WTC11 (cell line): ENCODE results near the gene AGAP5. TPM values are rescaled to one million over a fixed set of nuclear protein-coding genes. Genes with fewer than 3 reads are reported as not detected.

Source experiments
- ATAC-seq: fragments of 200-7000 bp; cut with Tn5 transposase; 2 replicates; pipeline ENCODE4 v1.10.0; 2021; ENCODE audit warnings: mild to moderate bottlenecking, moderate library complexity
- CTCF ChIA-PET: fragments of 300-600 bp; sonication (Branson Sonifier 250); formaldehyde crosslinking; loops from one replicate; lab custom pipeline; 2021; ENCODE audit warnings: antibody characterized with exemption; lab: Charles Lee
- POLR2A ChIA-PET: fragments of 350-600 bp; sonication (Branson Sonifier 250); formaldehyde crosslinking; loops from one replicate; lab custom pipeline; 2021; ENCODE audit warnings: antibody characterized with exemption; lab: Charles Lee
- DNase-seq: peaks from one replicate; pipeline ENCODE4 v3.0.0; 2021; ENCODE audit warnings: low spot score
- H3K27ac Mint-ChIP-seq: 2 replicates; pipeline ENCODE4 v1.8.0; 2021; ENCODE audit warnings: mixed read lengths
- H3K27me3 Mint-ChIP-seq: 2 replicates; pipeline ENCODE4 v1.8.0; 2021; ENCODE audit warnings: low read depth, mild to moderate bottlenecking, moderate library complexity, mixed read lengths
- H3K36me3 Mint-ChIP-seq: 2 replicates; pipeline ENCODE4 v1.8.0; 2021; ENCODE audit warnings: mixed read lengths
- H3K4me1 Mint-ChIP-seq: 2 replicates; pipeline ENCODE4 v1.8.0; 2022; ENCODE audit warnings: mixed read lengths
- H3K4me3 Mint-ChIP-seq: 2 replicates; pipeline ENCODE4 v1.8.0; 2021; ENCODE audit warnings: mild to moderate bottlenecking, moderate library complexity, mixed read lengths
- H3K9me3 Mint-ChIP-seq: 2 replicates; pipeline ENCODE4 v1.8.0; 2021; ENCODE audit warnings: mixed read lengths
- ATF3 ChIP-seq: sonication (generic); formaldehyde crosslinking; conservative IDR thresholded peaks from 2 replicates; pipeline ENCODE4 v1.8.1; 2022; ENCODE audit warnings: mild to moderate bottlenecking, missing genetic modification reagents
- EMX1 ChIP-seq: fragments of 250-450 bp; sonication (Bioruptor Pico); IDR thresholded peaks from 2 replicates; pipeline ENCODE4 v1.8.0; 2021; ENCODE audit warnings: mild to moderate bottlenecking
- ETV6 ChIP-seq: sonication (generic); formaldehyde crosslinking; IDR thresholded peaks from 2 replicates; pipeline ENCODE4 v1.8.1; 2022; ENCODE audit warnings: mild to moderate bottlenecking, missing genetic modification reagents
- FOXK1 ChIP-seq: sonication (generic); formaldehyde crosslinking; IDR thresholded peaks from 2 replicates; pipeline ENCODE4 v1.8.0; 2022; ENCODE audit warnings: mild to moderate bottlenecking, moderate library complexity, missing genetic modification reagents
- FOXP4 ChIP-seq: sonication (generic); formaldehyde crosslinking; IDR thresholded peaks from 2 replicates; pipeline ENCODE4 v1.8.0; 2022; ENCODE audit warnings: mild to moderate bottlenecking, missing genetic modification reagents
- GRHL2 ChIP-seq: fragments of 250-450 bp; sonication (Bioruptor Pico); IDR thresholded peaks from 2 replicates; pipeline ENCODE4 v1.8.0; 2022; ENCODE audit warnings: mild to moderate bottlenecking, moderate library complexity; ENCODE audit not compliant: insufficient replicate concordance, severe bottlenecking
- JAZF1 ChIP-seq: fragments of 250-450 bp; sonication (Bioruptor Pico); IDR thresholded peaks from 2 replicates; pipeline ENCODE4 v1.9.0; 2021; ENCODE audit warnings: moderate library complexity, mild to moderate bottlenecking, inconsistent platforms
- KAT7 ChIP-seq: sonication (generic); formaldehyde crosslinking; IDR thresholded peaks from 2 replicates; pipeline ENCODE4 v1.8.1; 2023; ENCODE audit warnings: missing genetic modification reagents, mild to moderate bottlenecking, borderline replicate concordance
- NFYB ChIP-seq: sonication (generic); formaldehyde crosslinking; conservative IDR thresholded peaks from 2 replicates; pipeline ENCODE4 v1.8.0; 2022; ENCODE audit warnings: low read depth, missing genetic modification reagents
- NR3C1 ChIP-seq: sonication (generic); formaldehyde crosslinking; conservative IDR thresholded peaks from 2 replicates; pipeline ENCODE4 v1.8.1; 2023; ENCODE audit warnings: low read depth, mild to moderate bottlenecking, missing genetic modification reagents
- PRDM15 ChIP-seq: sonication (generic); formaldehyde crosslinking; IDR thresholded peaks from 2 replicates; pipeline ENCODE4 v1.8.0; 2022; ENCODE audit warnings: missing genetic modification reagents
- PREB ChIP-seq: sonication (generic); formaldehyde crosslinking; IDR thresholded peaks from 2 replicates; pipeline ENCODE4 v1.8.1; 2022; ENCODE audit warnings: mild to moderate bottlenecking, missing genetic modification reagents, moderate library complexity, borderline replicate concordance
- SMAD3 ChIP-seq: sonication (generic); formaldehyde crosslinking; IDR thresholded peaks from 2 replicates; pipeline ENCODE4 v1.8.0; 2022; ENCODE audit warnings: missing genetic modification reagents, mild to moderate bottlenecking, borderline replicate concordance
- TCF7 ChIP-seq: sonication (generic); formaldehyde crosslinking; IDR thresholded peaks from 2 replicates; pipeline ENCODE4 v1.8.0; 2022; ENCODE audit warnings: mild to moderate bottlenecking, low read depth, missing genetic modification reagents, moderate library complexity
- TEAD4 ChIP-seq: sonication (generic); formaldehyde crosslinking; IDR thresholded peaks from 2 replicates; pipeline ENCODE4 v1.8.0; 2022; ENCODE audit warnings: mild to moderate bottlenecking, missing genetic modification reagents
- TP53 ChIP-seq: sonication (generic); formaldehyde crosslinking; IDR thresholded peaks from 2 replicates; pipeline ENCODE4 v1.8.1; 2023; ENCODE audit warnings: mild to moderate bottlenecking, missing genetic modification reagents
- USF1 ChIP-seq: sonication (generic); formaldehyde crosslinking; IDR thresholded peaks from 2 replicates; pipeline ENCODE4 v1.8.0; 2022; ENCODE audit warnings: mild to moderate bottlenecking, missing genetic modification reagents
- USF2 ChIP-seq: sonication (generic); formaldehyde crosslinking; IDR thresholded peaks from 2 replicates; pipeline ENCODE4 v1.8.1; 2023; ENCODE audit warnings: mild to moderate bottlenecking, missing genetic modification reagents, moderate library complexity
- ZMAT4 ChIP-seq: fragments of 250-450 bp; sonication (Bioruptor Pico); IDR thresholded peaks from 2 replicates; pipeline ENCODE4 v1.9.0; 2021; ENCODE audit warnings: mild to moderate bottlenecking
- ZNF219 ChIP-seq: sonication (generic); formaldehyde crosslinking; IDR thresholded peaks from 2 replicates; pipeline ENCODE4 v1.8.0; 2023; ENCODE audit warnings: missing genetic modification reagents, mild to moderate bottlenecking, borderline replicate concordance
- ZNF671 ChIP-seq: fragments of 250-450 bp; sonication (Bioruptor Pico); IDR thresholded peaks from 2 replicates; pipeline ENCODE4 v1.8.0; 2021; ENCODE audit warnings: mild to moderate bottlenecking
- ZSCAN18 ChIP-seq: fragments of 250-450 bp; sonication (Bioruptor Pico); IDR thresholded peaks from 2 replicates; pipeline ENCODE4 v2.1.2; 2022; ENCODE audit warnings: mild to moderate bottlenecking, moderate library complexity
- total RNA-seq: library from RNA; stranded (reverse); gene quantifications from 3 replicates; pipeline ENCODE4 v1.2.3, GENCODE V29; 2021

Gene AGAP5
- total RNA-seq, 1 experiment from 2014 or later = 7.5 TPM

- no peak overlapping the region for H3K27ac Mint-ChIP-seq
- H3K36me3 Mint-ChIP-seq = peaks cover 8% of the 10 kb centered on the region; the same call in 1 of the 2 replicates
These were observed 36.3 kb upstream of the AGAP5 start for GRCh38 chr10:73734028-73734720.

GRCh38 chr10:73732931-73733623 is 35.2 kb upstream of the AGAP5 start:
- CTCF ChIA-PET = interaction anchor here (0.6 to 1.6 kb wide), 5 partner anchors 36 to 224 kb away, joined by 3 to 7 read pairs (median 3); a partner anchor contains a TSS
- H3K27me3 Mint-ChIP-seq = no peaks in the 10 kb centered on the region
- no peak overlapping the region for H3K27ac Mint-ChIP-seq
- peaks cover 8% of the 10 kb centered on the region; the same call in 1 of the 2 replicates for H3K36me3 Mint-ChIP-seq
- no peak overlapping the region for H3K4me3 Mint-ChIP-seq
- H3K9me3 Mint-ChIP-seq = no peaks in the 10 kb centered on the region
- H3K4me1 Mint-ChIP-seq = 0 out of 2 replicates have a peak, but pooled peaks cover 2% of the 10 kb centered on the region
- DNase-seq = peak; percentile 38
- ATAC-seq = peak; percentile 6
- POLR2A ChIA-PET = interaction anchor here (1.6 kb wide), 1 partner anchor 10 kb away, joined by 6 read pairs; no protein-coding TSS in a partner anchor
- TF ChIP-seq USF2 (CRISPR knock-in tag) (no peak), JAZF1 (CRISPR knock-in tag) (no peak), USF1 (CRISPR knock-in tag) (no peak), PRDM15 (CRISPR knock-in tag) (no peak), EMX1 (no peak), ETV6 (CRISPR knock-in tag) (no peak)

More at GRCh38 chr10:73734028-73734720, 36.3 kb upstream of the AGAP5 start:
- peak; percentile 21 for DNase-seq
- Mint-ChIP-seq H3K4me1 (0 out of 2 replicates have a peak, but pooled peaks cover 2% of the 10 kb centered on the region), H3K9me3 (no peaks in the 10 kb centered on the region), H3K27me3 (no peaks in the 10 kb centered on the region), H3K4me3 (no peak overlapping the region)
- TF ChIP-seq FOXP4 (CRISPR knock-in tag) (no peak), FOXK1 (no peak), NR3C1 (CRISPR knock-in tag) (no peak), PREB (CRISPR knock-in tag) (no peak), KAT7 (no peak), SMAD3 (no peak), ZNF219 (no peak), TP53 (CRISPR knock-in tag) (no peak), TCF7 (CRISPR knock-in tag) (no peak), TEAD4 (no peak), GRHL2 (CRISPR knock-in tag) (no peak), ATF3 (no peak), NFYB (no peak), ZMAT4 (CRISPR knock-in tag) (no peak), ZNF671 (CRISPR knock-in tag) (no peak), ZSCAN18 (no peak)
- POLR2A ChIA-PET = interaction anchor here (1.6 kb wide), 1 partner anchor 9 kb away, joined by 6 read pairs; no protein-coding TSS in a partner anchor
- peak; percentile 11; the same call in 1 of the 2 replicates for ATAC-seq
- CTCF ChIA-PET = interaction anchor here (0.6 to 1.6 kb wide), 5 partner anchors 35 to 222 kb away, joined by 3 to 7 read pairs (median 3); a partner anchor contains a TSS
